ENCODE measurements around the gene SLC8B1. TPM values are rescaled to one million over a fixed set of nuclear protein-coding genes. Genes with fewer than 3 reads are reported as not detected.

SLC8B1 gene
- 8.0 TPM for total RNA-seq
- 10 to 100 TPM in 7 of 8 donors, 1 to 10 TPM in 1; 9.6 to 24.2 (median 13.5) TPM for polyA plus RNA-seq (ENCODE audit: insufficient read depth in 1 of 8, insufficient read length in 8 of 8, low replicate concordance in 1 of 8)
- long read RNA-seq, donor 1: 0 reads
- long read RNA-seq, donor 2: 0 reads
- long read RNA-seq, donor 3: 0 reads
- long read RNA-seq, donor 4, partial matches to known transcripts: 0 of 1 reads
- long read RNA-seq, donor 4, other reads (novel, unspliced or antisense): 0 of 1 reads
- long read RNA-seq, donor 5, partial matches to known transcripts: 10 of 10 reads
- long read RNA-seq, donor 5, other reads (novel, unspliced or antisense): 0 of 10 reads
- long read RNA-seq, donor 6, partial matches to known transcripts: 0 of 3 reads
- long read RNA-seq, donor 6, other reads (novel, unspliced or antisense): 0 of 3 reads
- long read RNA-seq, donor 7: 0 reads
- long read RNA-seq, donor 8: 0 reads
- long read RNA-seq, donor 9: 0 reads
- long read RNA-seq, donor 10: 0 reads
- long read RNA-seq, donor 11: 0 reads

- WGBS (ENCODE audit: insufficient coverage): under 1% methylated on average over 54 of the region's 62 CpGs
- H3K4me1 ChIP-seq (ENCODE audit: control insufficient read depth, insufficient read depth, low read length): peaks cover 20% of the 10 kb centered on the region
- peaks cover 21% of the 10 kb centered on the region for H3K36me3 ChIP-seq (ENCODE audit: control insufficient read depth, insufficient read depth, low read length)
- no peaks in the 10 kb centered on the region for H3K9me3 ChIP-seq (replicated peaks; ENCODE audit: control insufficient read depth, low read depth, low read length)
- peak within 1 kb of the TSS; percentile 82 for H3K4me3 ChIP-seq (ENCODE audit: low read length)
- H3K27me3 ChIP-seq (ENCODE audit: control insufficient read depth, insufficient read depth, low read length): peaks cover 5% of the 10 kb centered on the region
- peak; percentile 86 for DNase-seq
- H3K27ac ChIP-seq (ENCODE audit: low read length): peak within 1 kb of the TSS; percentile 59
Observed at GRCh38 chr12:113334786-113335539, at the start of gene SLC8B1. TSS of gene SLC8B1 (minus strand) at chr12:113335109. CDS start at chr12:113332878, 2,231 bp downstream.

GRCh38 chr12:113382206-113382605 lies 47.3 kb upstream of the SLC8B1 start:
- Histone ChIP-seq H3K36me3 (ENCODE audit: control insufficient read depth, insufficient read depth, low read length) (peaks cover 30% of the 10 kb centered on the region), H3K27me3 (ENCODE audit: control insufficient read depth, insufficient read depth, low read length) (no peaks in the 10 kb centered on the region), H3K4me3 (ENCODE audit: low read length) (no peak overlapping the region), H3K27ac (ENCODE audit: low read length) (no peak overlapping the region), H3K4me1 (ENCODE audit: control insufficient read depth, insufficient read depth, low read length) (no peaks in the 10 kb centered on the region), H3K9me3 (replicated peaks; ENCODE audit: control insufficient read depth, low read depth, low read length) (no peaks in the 10 kb centered on the region)
- no peak for DNase-seq
- WGBS (ENCODE audit: insufficient coverage): 100% methylated on average over 1 of the region's 4 CpGs

- no peaks in the 10 kb centered on the region for H3K9me3 ChIP-seq (replicated peaks; ENCODE audit: control insufficient read depth, low read depth, low read length)
- no peak overlapping the region for H3K27ac ChIP-seq (ENCODE audit: low read length)
- no peak overlapping the region for H3K4me3 ChIP-seq (ENCODE audit: low read length)
- no peaks in the 10 kb centered on the region for H3K27me3 ChIP-seq (ENCODE audit: control insufficient read depth, insufficient read depth, low read length)
- peaks cover 25% of the 10 kb centered on the region for H3K36me3 ChIP-seq (ENCODE audit: control insufficient read depth, insufficient read depth, low read length)
- 43% methylated on average over 4 of the region's 11 CpGs for WGBS (ENCODE audit: insufficient coverage)
- DNase-seq: no peak
- H3K4me1 ChIP-seq (ENCODE audit: control insufficient read depth, insufficient read depth, low read length): no peaks in the 10 kb centered on the region
Observed at GRCh38 chr12:113381220-113381619, 46.3 kb upstream of the SLC8B1 start.

GRCh38 chr12:113378291-113378690 lies 43.4 kb upstream of the SLC8B1 start:
- Histone ChIP-seq H3K4me1 (ENCODE audit: control insufficient read depth, insufficient read depth, low read length) (no peaks in the 10 kb centered on the region), H3K9me3 (replicated peaks; ENCODE audit: control insufficient read depth, low read depth, low read length) (no peaks in the 10 kb centered on the region), H3K27me3 (ENCODE audit: control insufficient read depth, insufficient read depth, low read length) (no peaks in the 10 kb centered on the region), H3K36me3 (ENCODE audit: control insufficient read depth, insufficient read depth, low read length) (peaks cover 25% of the 10 kb centered on the region), H3K4me3 (ENCODE audit: low read length) (no peak overlapping the region), H3K27ac (ENCODE audit: low read length) (no peak overlapping the region)
- 89% methylated on average over 3 of the region's 3 CpGs for WGBS (ENCODE audit: insufficient coverage)
- no peak for DNase-seq

- DNase-seq: no peak
- H3K36me3 ChIP-seq (ENCODE audit: control insufficient read depth, insufficient read depth, low read length): peaks cover 29% of the 10 kb centered on the region
- WGBS (ENCODE audit: insufficient coverage): 52% methylated on average over 2 of the region's 4 CpGs
- no peak overlapping the region for H3K27ac ChIP-seq (ENCODE audit: low read length)
- no peaks in the 10 kb centered on the region for H3K27me3 ChIP-seq (ENCODE audit: control insufficient read depth, insufficient read depth, low read length)
- H3K4me1 ChIP-seq (ENCODE audit: control insufficient read depth, insufficient read depth, low read length): no peaks in the 10 kb centered on the region
- H3K4me3 ChIP-seq (ENCODE audit: low read length): no peak overlapping the region
- no peaks in the 10 kb centered on the region for H3K9me3 ChIP-seq (replicated peaks; ENCODE audit: control insufficient read depth, low read depth, low read length)
Observed at GRCh38 chr12:113374823-113375428, 40.0 kb upstream of the SLC8B1 start.

- no peak for DNase-seq
- peaks cover 29% of the 10 kb centered on the region for H3K36me3 ChIP-seq (ENCODE audit: control insufficient read depth, insufficient read depth, low read length)
- WGBS (ENCODE audit: insufficient coverage): 83% methylated on average over 2 of the region's 3 CpGs
- H3K9me3 ChIP-seq (replicated peaks; ENCODE audit: control insufficient read depth, low read depth, low read length): no peaks in the 10 kb centered on the region
- no peaks in the 10 kb centered on the region for H3K4me1 ChIP-seq (ENCODE audit: control insufficient read depth, insufficient read depth, low read length)
- no peak overlapping the region for H3K4me3 ChIP-seq (ENCODE audit: low read length)
- no peak overlapping the region for H3K27ac ChIP-seq (ENCODE audit: low read length)
- H3K27me3 ChIP-seq (ENCODE audit: control insufficient read depth, insufficient read depth, low read length): no peaks in the 10 kb centered on the region
Observed at GRCh38 chr12:113373969-113374368, 39.1 kb upstream of the SLC8B1 start.

GRCh38 chr12:113373440-113373839 lies 38.5 kb upstream of the SLC8B1 start:
- DNase-seq: no peak
- no peaks in the 10 kb centered on the region for H3K27me3 ChIP-seq (ENCODE audit: control insufficient read depth, insufficient read depth, low read length)
- H3K9me3 ChIP-seq (replicated peaks; ENCODE audit: control insufficient read depth, low read depth, low read length): no peaks in the 10 kb centered on the region
- H3K4me3 ChIP-seq (ENCODE audit: low read length): no peak overlapping the region
- WGBS (ENCODE audit: insufficient coverage): 94% methylated on average over 3 of the region's 3 CpGs
- H3K27ac ChIP-seq (ENCODE audit: low read length): no peak overlapping the region
- peaks cover 29% of the 10 kb centered on the region for H3K36me3 ChIP-seq (ENCODE audit: control insufficient read depth, insufficient read depth, low read length)
- no peaks in the 10 kb centered on the region for H3K4me1 ChIP-seq (ENCODE audit: control insufficient read depth, insufficient read depth, low read length)

- DNase-seq: no peak
- no peaks in the 10 kb centered on the region for H3K9me3 ChIP-seq (replicated peaks; ENCODE audit: control insufficient read depth, low read depth, low read length)
- no peaks in the 10 kb centered on the region for H3K27me3 ChIP-seq (ENCODE audit: control insufficient read depth, insufficient read depth, low read length)
- H3K4me3 ChIP-seq (ENCODE audit: low read length): no peak overlapping the region
- peaks cover 31% of the 10 kb centered on the region for H3K36me3 ChIP-seq (ENCODE audit: control insufficient read depth, insufficient read depth, low read length)
- 100% methylated on average over 1 of the region's 9 CpGs for WGBS (ENCODE audit: insufficient coverage)
- no peak overlapping the region for H3K27ac ChIP-seq (ENCODE audit: low read length)
- H3K4me1 ChIP-seq (ENCODE audit: control insufficient read depth, insufficient read depth, low read length): no peaks in the 10 kb centered on the region
Observed at GRCh38 chr12:113372371-113372770, 37.5 kb upstream of the SLC8B1 start.

GRCh38 chr12:113371808-113372207 lies 36.9 kb upstream of the SLC8B1 start:
- Histone ChIP-seq H3K9me3 (replicated peaks; ENCODE audit: control insufficient read depth, low read depth, low read length) (no peaks in the 10 kb centered on the region), H3K4me3 (ENCODE audit: low read length) (no peak overlapping the region), H3K4me1 (ENCODE audit: control insufficient read depth, insufficient read depth, low read length) (no peaks in the 10 kb centered on the region), H3K36me3 (ENCODE audit: control insufficient read depth, insufficient read depth, low read length) (peaks cover 28% of the 10 kb centered on the region), H3K27me3 (ENCODE audit: control insufficient read depth, insufficient read depth, low read length) (no peaks in the 10 kb centered on the region), H3K27ac (ENCODE audit: low read length) (no peak overlapping the region)
- 95% methylated on average over 4 of the region's 6 CpGs for WGBS (ENCODE audit: insufficient coverage)
- no peak for DNase-seq
